Rectal smooth muscle tissue (tissue), 1 donor: ENCODE data around the gene HOXC9.

Experiments used
- H3K27ac ChIP-seq: one replicate; pipeline ENCODE4 v1.7.0; 2013; ENCODE audit warnings: low read depth, low read length, inconsistent platforms
- H3K27me3 ChIP-seq: one replicate; pipeline ENCODE4 v1.7.0; 2013; ENCODE audit warnings: low read length; ENCODE audit not compliant: control insufficient read depth, insufficient read depth
- H3K36me3 ChIP-seq: one replicate; pipeline ENCODE4 v1.7.0; 2013; ENCODE audit warnings: low read length; ENCODE audit not compliant: control insufficient read depth, insufficient read depth
- H3K4me1 ChIP-seq: one replicate; pipeline ENCODE4 v1.7.0; 2013; ENCODE audit warnings: low read length; ENCODE audit not compliant: control insufficient read depth, insufficient read depth
- H3K4me3 ChIP-seq: one replicate; pipeline ENCODE4 v1.7.0; 2013; ENCODE audit warnings: low read length
- H3K9ac ChIP-seq: one replicate; pipeline ENCODE4 v1.7.0; 2013; ENCODE audit warnings: low read length

HOXC9 gene

GRCh38 chr12:54021432-54022013 lies 21.6 kb downstream of the HOXC9 start:
- Histone ChIP-seq H3K27me3 (peaks cover 59% of the 10 kb centered on the region), H3K27ac (no peak overlapping the region), H3K36me3 (no peaks in the 10 kb centered on the region), H3K4me3 (no peak overlapping the region), H3K9ac (no peak overlapping the region), H3K4me1 (no peaks in the 10 kb centered on the region)

- Histone ChIP-seq H3K27me3 (peaks cover 62% of the 10 kb centered on the region), H3K4me3 (no peak overlapping the region)
These were observed 23.3 kb downstream of the HOXC9 start for GRCh38 chr12:54022960-54023884.

GRCh38 chr12:54024127-54024526 lies 24.2 kb downstream of the HOXC9 start:
- H3K36me3 ChIP-seq, result no peaks in the 10 kb centered on the region
- no peak overlapping the region for H3K9ac ChIP-seq
- no peak overlapping the region for H3K4me3 ChIP-seq
- H3K27me3 ChIP-seq, result peaks cover 64% of the 10 kb centered on the region
- no peak overlapping the region for H3K27ac ChIP-seq
- no peaks in the 10 kb centered on the region for H3K4me1 ChIP-seq

More at GRCh38 chr12:54022960-54023884, 23.3 kb downstream of the HOXC9 start:
- Histone ChIP-seq H3K36me3 (no peaks in the 10 kb centered on the region), H3K9ac (no peak overlapping the region), H3K27ac (no peak overlapping the region), H3K4me1 (no peaks in the 10 kb centered on the region)

- Histone ChIP-seq H3K36me3 (no peaks in the 10 kb centered on the region), H3K4me1 (no peaks in the 10 kb centered on the region), H3K27ac (no peak overlapping the region), H3K9ac (no peak overlapping the region), H3K4me3 (no peak overlapping the region), H3K27me3 (peaks cover 65% of the 10 kb centered on the region)
These were observed 24.8 kb downstream of the HOXC9 start for GRCh38 chr12:54024581-54025305.

- no peaks in the 10 kb centered on the region for H3K4me1 ChIP-seq
- H3K27ac ChIP-seq, result no peak overlapping the region
These were observed 25.8 kb downstream of the HOXC9 start for GRCh38 chr12:54025499-54026405.

GRCh38 chr12:54026640-54027441 lies 26.9 kb downstream of the HOXC9 start:
- peaks cover 63% of the 10 kb centered on the region for H3K27me3 ChIP-seq
- no peak overlapping the region for H3K9ac ChIP-seq
- H3K4me3 ChIP-seq, result no peak overlapping the region

More at GRCh38 chr12:54025499-54026405, 25.8 kb downstream of the HOXC9 start:
- Histone ChIP-seq H3K4me3 (no peak overlapping the region), H3K27me3 (peaks cover 61% of the 10 kb centered on the region), H3K36me3 (no peaks in the 10 kb centered on the region), H3K9ac (no peak overlapping the region)

GRCh38 chr12:54027442-54027786 lies 27.5 kb downstream of the HOXC9 start:
- H3K27me3 ChIP-seq, result peaks cover 66% of the 10 kb centered on the region

More at GRCh38 chr12:54026640-54027441, 26.9 kb downstream of the HOXC9 start:
- no peak overlapping the region for H3K27ac ChIP-seq
- H3K4me1 ChIP-seq, result no peaks in the 10 kb centered on the region
- no peaks in the 10 kb centered on the region for H3K36me3 ChIP-seq

GRCh38 chr12:54028314-54029201 lies 28.6 kb downstream of the HOXC9 start, which contains the start of gene HOXC6:
HOXC6 (plus strand) TSS chr12:54028440; CDS start chr12:54028522, 82 bp downstream.
- Histone ChIP-seq H3K9ac (no peak within 1 kb of the TSS), H3K36me3 (no peaks in the 10 kb centered on the region), H3K4me1 (no peaks in the 10 kb centered on the region), H3K4me3 (no peak within 1 kb of the TSS), H3K27me3 (peaks cover 65% of the 10 kb centered on the region), H3K27ac (no peak within 1 kb of the TSS)

More at GRCh38 chr12:54027442-54027786, 27.5 kb downstream of the HOXC9 start:
- no peak overlapping the region for H3K27ac ChIP-seq
- no peak overlapping the region for H3K9ac ChIP-seq
- no peaks in the 10 kb centered on the region for H3K36me3 ChIP-seq
- H3K4me3 ChIP-seq, result no peak overlapping the region
- no peaks in the 10 kb centered on the region for H3K4me1 ChIP-seq

GRCh38 chr12:54029529-54030441 lies 29.8 kb downstream of the HOXC9 start:
- H3K4me1 ChIP-seq, result no peaks in the 10 kb centered on the region
- H3K27ac ChIP-seq, result no peak overlapping the region
- H3K9ac ChIP-seq, result no peak overlapping the region
- no peaks in the 10 kb centered on the region for H3K36me3 ChIP-seq
- H3K27me3 ChIP-seq, result peaks cover 57% of the 10 kb centered on the region
- no peak overlapping the region for H3K4me3 ChIP-seq

GRCh38 chr12:54030442-54030801 lies 30.5 kb downstream of the HOXC9 start:
- H3K4me3 ChIP-seq, result no peak overlapping the region
- peaks cover 60% of the 10 kb centered on the region for H3K27me3 ChIP-seq
- H3K36me3 ChIP-seq, result no peaks in the 10 kb centered on the region
- no peaks in the 10 kb centered on the region for H3K4me1 ChIP-seq
- no peak overlapping the region for H3K9ac ChIP-seq
- no peak overlapping the region for H3K27ac ChIP-seq
